Stimulated activated CD4-positive, alpha-beta T cell treated with anti-CD3 and anti-CD28 coated beads, Interleukin-1b, Interleukin-23, amount 100 ng/mL, for 4 hours (primary cell): Measurements from ENCODE around the gene TXNL1.
"Not testable (repeated sequence)": the region's sequence is repeated elsewhere in the genome, so short reads cannot be mapped to it uniquely, and the experiment has no call there.

ENCODE experiments used
- DNase-seq, 2 donors: peaks; one replicate each; pipeline ENCODE4 v3.0.0-alpha.2; 2020; ENCODE audit warnings: low read depth in 2 of 2

The TXNL1 gene

DNA sequence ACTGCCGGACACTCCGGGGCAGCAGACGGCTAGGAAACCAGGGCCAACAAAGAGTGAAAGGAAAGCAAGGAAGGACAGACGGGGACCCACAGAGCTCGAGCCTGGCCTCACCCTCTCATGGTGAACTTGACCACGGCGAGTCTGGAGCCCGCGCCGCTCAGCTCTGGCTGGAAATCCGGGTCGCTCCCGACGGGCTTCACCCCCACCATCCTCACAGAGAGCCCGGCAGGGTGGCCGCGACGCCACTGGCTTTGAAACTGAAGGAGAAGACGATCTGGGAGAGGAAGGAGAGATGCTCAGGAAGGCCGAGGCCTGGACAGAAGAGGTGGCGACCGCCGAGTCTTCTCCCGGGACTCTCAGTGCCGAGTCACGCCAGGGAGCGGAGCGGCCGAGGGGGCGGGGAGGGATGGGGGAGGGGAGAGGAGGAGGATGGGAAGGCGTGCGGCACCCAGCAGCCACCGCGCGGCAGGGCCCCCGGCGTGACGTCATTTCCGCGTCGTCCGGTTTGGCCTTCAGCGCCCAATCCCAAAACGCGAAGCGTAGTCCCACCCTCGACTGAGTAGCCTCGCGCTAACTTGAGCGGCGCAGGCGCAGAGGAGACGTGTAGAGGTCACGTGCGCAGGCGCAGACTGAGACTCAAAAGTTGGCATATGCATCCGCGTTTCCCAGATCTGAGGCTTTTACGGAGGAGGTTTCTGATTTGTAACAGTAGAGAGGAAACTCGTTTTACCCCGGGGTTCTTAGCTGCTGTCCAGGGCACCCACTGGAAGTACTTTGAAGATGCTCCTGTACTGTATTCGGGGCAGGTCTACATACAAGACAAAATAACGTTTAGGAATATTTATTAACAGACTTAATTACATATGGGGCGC, at the start of gene TXNL1:
Gene TXNL1, minus strand, starts transcription at position 361 of the 872 bp plus-strand sequence. Its CDS starts 152 bp downstream, at position 209.
- DNase-seq, result peak; percentile 99

DNA sequence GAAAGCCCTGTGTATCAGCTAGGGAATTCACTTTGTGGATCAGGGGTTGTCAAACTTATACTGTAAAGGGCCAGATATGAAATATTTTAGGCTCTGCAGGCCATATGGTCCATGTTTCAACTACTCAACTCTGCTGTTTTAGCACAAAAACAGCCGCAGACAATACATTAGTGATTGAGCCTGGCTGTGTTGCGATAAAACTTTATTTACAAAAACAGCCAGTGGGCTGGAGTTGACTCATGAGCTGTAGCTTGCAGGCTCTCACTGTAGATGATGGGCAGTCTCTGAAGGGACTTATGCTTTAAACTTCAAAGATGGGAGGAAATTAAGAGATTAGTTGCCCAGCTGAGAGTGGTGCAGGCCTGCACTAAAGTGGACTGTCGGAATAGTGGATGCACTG, 45.9 kb upstream of the TXNL1 start:
- no peak for DNase-seq

DNA sequence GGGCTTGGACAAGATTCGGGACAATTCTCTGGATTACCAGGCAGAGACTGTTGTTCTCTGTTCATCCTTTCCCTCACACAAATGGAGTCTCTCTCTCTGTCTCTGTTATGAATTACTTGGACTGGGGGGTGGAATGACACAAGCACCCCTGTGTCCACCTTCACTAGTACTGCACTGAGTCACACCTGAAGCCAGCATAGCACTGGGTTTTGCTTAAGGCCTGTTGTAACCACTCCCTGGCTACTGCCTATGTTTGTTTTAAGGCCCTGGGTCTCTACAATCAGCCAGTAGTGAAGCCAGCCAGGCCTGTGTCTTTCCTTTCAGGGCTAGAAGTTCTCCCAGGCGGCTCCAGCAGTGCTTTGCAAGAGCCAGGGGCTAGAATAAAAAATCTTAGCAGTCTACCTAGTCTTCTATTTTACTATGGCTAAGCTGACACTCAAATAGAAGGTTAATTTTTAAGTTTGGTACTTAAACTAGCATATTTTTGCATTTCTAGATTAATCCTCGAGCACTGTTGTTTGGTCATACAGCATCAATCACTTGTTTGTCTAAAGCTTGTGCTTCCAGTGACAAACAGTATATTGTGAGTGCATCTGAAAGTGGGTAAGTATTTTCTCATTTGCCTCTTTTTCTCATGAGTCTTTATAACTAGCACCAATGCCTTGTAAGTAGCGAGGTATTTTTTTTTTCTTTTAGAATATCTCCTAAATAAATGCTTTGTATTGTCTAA, 40.6 kb upstream of the TXNL1 start:
- no peak for DNase-seq

DNA sequence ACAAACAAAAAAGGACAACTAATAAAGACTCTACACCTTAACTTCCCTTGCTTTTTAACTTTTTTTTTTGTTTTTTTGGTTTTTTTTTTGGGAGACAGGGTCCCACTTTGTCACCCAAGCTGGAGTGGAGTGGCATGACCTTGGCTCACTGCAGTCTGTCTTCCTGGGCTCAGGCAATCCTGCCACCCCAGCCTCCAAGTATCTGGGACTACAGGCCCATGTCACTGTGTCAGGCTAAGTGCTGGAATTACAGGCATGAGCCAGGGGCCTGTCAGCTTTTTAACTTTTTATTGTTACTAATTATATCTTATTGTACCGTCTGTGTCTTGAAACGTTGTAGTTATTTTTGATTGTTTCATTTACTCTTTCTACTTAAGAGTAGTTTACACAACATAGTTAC, 38.2 kb upstream of the TXNL1 start:
- DNase-seq, result no peak

DNA sequence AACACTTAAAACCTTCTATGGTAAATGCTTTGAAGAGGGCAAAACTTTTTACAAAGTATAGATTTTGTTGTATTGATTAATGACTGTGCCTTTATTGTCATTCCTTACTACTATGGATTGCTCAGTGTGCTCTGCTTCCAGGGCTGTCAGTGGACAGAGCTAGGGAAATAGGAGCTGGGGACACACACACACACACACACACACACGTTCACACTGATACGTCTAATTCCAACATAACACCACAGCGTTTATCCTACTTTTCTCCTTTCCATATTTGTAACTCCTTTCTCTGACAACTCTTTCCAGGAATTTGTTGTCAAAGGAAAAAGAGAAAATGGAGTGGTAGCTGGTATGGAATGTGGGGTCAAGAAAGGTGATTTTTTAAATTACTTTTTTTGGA, 34.6 kb upstream of the TXNL1 start:
- DNase-seq, result no peak

DNA sequence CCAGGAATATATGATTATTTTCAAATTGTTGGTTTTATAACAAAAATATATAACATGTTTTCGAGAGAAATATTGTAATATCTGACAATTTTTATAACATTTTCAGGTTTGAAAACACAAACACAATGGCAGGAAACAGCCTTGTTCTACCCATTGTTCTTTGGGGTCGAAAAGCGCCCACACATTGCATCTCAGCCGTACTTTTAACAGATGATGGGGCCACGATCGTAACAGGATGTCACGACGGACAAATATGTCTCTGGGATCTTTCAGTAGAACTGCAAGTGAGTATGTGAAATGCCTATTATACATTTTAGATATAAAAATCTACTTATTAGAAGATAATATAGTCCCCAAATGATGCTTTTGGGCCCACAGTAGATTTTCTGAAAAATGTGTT, 34.0 kb upstream of the TXNL1 start:
- DNase-seq, result no peak

DNA sequence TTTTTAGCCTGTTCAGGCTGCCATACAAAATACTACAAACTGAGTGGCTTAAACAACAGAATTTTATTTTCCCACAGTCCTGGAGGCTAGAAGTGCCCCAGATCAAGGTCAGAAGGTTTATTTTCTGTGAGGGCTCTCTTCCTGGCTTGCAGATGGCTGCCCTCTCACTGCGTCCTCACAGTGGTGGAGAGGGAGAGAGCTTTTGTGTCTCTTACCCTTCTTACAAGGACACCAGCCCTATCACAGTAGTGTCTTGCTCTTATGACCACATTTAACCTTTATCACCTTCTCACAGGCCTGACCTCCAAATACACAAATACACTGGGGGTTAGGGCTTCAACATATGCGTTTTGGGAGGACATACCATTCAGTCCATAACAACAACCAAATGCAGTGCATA, 24.5 kb upstream of the TXNL1 start:
- DNase-seq, result no peak

DNA sequence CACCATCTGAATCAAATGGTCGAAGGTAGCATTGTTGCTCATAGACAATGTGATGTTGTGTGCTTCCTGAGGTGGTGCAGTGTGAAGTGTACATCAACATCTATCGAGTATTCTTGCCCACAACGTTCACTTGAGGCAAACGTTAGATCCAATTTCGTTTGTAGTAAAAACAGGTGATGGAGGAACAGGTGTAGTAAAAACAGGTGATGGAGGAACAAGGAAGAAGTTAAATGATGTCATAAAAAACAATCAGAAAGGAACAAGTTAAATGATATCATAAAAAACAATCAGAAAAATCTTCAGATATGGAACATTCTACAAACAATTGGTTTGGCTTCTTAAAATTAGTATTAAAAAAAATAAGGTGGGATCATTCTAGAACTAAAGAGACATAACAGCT, 24.1 kb upstream of the TXNL1 start:
- no peak for DNase-seq

DNA sequence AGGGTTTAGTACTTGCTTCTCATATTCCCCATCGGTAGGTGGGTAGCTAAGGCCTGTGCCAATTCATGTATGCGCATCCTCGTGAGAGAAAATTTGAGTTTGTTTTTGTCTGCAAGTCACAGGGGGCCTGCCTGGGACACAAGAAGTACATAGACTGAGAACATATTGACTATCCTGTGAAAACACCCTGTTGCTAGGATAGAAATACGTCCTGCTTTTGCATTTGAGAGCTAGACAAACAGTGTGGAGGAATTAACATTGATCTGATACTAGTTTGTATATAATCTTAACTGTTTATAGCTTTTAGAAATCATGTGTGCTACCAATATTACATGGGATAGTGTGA, 23.6 kb upstream of the TXNL1 start:
- no peak for DNase-seq

DNA sequence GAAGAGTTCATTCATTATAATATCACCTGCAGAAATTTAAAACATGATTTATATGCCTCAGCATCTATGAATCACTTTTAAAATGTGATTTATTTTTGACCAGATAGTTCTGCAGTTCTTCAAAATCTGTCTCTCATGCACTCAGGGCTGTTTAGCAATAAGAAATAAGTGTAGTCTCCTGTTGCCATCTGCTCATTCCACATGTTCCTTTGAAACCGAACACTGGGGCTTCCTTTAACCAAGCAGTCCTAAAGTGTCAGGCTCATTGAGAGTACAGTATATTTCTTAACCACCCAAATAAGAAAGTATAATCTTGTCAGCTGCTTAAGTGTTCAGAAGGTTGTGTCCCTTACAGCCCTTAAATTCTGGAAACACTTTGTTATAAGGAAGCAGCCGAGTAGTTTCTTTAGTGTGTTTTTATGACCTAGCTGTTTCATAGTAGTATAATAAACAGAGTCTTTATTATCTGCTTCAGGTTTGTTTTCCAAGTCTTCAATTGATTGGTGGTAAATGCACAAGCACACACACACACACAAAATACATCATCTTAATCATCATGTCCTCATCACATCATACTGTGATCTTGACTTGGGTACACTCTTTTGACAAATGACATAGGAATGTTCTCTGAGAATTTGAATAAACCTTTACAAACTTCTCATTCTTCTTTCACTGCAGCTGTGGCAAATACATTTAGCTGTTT, 23.1 kb upstream of the TXNL1 start:
- DNase-seq, result no peak

DNA sequence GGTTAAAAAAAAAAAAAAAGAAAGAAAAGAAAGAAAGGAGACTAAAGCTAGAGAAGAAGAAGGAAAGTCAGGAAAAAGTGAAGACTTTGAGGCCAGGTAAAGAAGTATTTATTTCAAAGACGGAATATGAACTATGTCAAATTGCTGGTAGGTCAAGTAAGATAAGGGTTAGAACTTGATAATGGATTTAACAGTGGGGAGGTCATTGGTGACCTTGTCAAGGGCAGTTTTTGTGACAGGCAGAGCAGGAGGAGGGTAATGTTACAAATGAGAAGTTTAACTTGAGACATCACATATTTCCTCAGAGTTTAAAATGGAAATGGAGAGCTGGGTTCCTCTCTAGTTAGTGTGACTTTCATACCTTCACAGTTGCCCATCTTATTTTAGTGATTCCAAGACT, 22.3 kb upstream of the TXNL1 start:
- DNase-seq, result no peak

DNA sequence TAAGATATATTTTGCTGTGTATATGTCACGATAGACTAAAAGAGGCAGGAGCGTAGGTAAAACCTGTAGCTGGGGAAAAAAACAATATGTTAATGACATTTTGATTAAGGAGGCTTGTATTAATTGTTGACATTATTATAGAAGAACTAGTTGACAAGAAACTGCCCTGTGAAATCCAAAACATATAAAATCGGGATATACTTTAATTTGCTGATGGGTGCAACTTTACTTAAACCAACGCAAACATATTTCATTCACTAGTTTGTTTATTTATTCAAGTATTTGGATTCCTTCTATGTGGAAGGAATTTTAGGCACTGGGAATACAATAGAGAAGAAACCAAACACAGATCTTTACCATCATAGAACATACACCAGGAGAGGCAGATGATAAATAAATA, 20.7 kb upstream of the TXNL1 start:
- no peak for DNase-seq

DNA sequence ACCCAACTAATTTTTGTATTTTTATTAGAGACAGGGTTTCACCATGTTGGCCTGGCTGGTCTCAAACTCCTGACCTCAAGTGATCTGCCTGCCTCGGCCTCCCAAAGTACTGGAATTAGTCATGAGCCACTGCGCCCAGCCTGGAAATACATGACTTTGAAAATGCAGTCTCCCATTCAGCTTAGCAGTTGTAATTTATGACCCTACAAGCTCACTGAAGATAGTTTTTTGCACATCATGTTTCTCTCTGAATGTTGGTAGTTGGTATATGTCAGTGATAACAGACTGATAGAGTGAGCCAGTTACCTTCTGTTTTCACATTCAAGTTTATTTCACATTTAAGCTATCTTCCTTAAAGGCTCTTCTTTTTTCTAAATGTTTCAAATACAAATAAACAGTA, 19.9 kb upstream of the TXNL1 start:
- no peak for DNase-seq

DNA sequence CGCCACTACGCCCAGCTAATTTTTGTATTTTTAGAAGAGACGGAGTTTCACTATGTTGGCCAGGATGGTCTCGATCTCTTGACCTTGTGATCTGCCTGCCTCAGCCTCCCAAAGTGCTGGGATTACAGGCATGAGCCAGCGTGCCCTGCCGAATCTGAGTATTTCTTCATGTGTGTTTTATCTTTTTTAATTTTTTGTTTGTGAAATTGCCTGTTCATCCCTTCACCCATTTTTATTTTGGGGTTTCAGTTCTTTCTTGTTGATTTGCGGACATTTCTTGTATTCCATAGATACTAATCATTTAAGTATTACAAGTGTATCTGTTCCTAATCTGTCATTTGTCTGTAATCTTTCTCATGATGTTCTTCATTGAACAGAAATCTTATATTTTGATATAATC, 15.9 kb upstream of the TXNL1 start:
- DNase-seq, result not testable (repeated sequence)

DNA sequence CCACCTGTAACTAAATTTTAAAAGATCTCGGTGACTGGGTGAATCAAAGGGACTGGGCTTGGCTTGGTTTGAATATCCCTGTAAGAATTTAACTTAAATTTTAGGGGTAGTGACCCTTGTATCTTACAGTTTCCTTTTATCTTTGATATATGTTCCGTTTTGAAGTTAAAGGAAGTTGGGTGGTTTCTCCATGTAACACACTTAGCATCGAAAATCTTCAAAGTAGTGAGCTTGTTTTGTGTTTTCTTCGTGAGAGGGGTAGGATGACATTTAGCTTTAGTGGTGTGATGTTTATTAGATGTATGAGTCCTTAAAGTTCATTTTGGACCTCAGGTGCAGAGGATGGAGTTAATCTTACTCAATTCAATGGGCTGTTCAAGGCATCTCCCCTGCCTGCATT, 14.4 kb upstream of the TXNL1 start:
- no peak for DNase-seq

DNA sequence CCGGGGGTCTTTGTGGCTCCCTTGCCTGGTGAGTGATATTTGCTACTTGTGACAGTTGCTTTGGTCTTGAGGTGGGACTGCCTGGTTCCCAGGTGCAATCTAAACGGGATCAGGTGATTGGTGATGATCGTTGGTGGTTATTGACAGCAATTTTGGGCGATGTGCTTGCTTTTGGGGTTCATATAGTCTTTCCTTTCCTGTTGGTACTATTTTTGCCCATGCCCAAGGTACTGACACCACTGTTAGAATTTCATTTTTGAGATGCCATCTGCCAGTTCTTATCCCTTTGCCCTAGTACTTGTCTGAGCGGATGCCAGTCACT, 13.3 kb upstream of the TXNL1 start:
- DNase-seq, result no peak

DNA sequence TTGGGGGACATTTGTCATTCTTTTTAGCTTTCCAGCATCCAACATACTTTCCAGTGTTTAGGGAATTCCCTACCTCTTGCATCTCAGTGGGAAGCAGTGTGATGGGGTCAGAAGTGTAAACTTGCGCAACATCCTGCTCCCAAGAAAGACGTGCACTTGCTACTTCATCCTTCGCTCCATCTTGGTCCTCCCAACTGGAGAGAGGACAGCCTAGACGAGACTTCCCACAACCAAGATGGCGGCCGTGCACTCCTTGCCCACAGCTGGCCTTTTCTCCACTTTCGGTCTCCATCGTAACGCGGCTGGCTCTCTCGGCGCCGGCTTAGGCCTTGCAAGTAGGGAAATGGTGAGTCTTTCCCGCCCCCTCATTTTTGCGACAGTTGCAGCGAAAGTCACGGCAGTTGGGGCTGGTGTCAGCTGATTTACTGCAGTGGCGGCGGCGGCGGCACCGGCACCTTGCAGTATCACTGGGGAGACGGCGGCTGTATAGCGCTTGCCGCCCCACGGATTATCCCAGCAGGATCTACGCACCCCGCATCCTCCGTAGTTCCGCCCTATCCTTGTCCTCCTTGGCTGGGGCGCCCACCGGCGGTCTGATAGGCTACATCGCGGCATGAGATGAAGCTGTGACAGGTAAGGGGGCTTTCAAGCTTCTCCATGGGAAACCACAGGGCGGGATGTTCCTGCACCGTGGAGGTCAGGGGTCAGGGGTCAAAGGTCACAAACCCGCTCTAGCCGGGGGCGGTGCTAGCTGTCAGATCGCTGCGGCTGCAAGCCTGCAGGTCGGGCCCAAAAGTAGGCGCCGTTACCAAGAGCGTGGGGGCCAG, 12.8 kb upstream of the TXNL1 start, which contains the start of gene WDR7:
Gene WDR7, plus strand, starts transcription at position 416 of the 827 bp plus-strand sequence. CDS start 21,157 bp downstream, outside the sequence.
- peak; percentile 85 to 94 for DNase-seq

DNA sequence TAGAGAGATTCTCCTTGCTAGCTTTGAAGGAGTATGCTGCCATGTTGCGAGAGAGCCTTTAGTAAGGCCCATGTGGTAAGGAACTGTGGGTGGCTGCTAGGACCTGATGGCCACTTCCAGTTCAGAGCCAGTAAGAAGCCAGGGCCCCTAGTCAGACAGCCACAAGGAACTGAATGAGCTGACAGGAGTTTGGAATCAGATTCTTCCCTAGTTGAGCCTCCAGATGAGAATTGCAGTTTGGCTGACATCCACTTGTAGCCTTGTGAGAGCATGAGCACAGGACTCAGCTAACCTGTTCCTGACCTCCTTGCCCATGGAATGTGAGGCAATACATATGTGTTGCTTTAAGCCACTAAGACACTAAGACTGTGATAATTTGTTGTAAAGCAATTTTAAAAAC, 11.6 kb upstream of the TXNL1 start:
- no peak for DNase-seq

DNA sequence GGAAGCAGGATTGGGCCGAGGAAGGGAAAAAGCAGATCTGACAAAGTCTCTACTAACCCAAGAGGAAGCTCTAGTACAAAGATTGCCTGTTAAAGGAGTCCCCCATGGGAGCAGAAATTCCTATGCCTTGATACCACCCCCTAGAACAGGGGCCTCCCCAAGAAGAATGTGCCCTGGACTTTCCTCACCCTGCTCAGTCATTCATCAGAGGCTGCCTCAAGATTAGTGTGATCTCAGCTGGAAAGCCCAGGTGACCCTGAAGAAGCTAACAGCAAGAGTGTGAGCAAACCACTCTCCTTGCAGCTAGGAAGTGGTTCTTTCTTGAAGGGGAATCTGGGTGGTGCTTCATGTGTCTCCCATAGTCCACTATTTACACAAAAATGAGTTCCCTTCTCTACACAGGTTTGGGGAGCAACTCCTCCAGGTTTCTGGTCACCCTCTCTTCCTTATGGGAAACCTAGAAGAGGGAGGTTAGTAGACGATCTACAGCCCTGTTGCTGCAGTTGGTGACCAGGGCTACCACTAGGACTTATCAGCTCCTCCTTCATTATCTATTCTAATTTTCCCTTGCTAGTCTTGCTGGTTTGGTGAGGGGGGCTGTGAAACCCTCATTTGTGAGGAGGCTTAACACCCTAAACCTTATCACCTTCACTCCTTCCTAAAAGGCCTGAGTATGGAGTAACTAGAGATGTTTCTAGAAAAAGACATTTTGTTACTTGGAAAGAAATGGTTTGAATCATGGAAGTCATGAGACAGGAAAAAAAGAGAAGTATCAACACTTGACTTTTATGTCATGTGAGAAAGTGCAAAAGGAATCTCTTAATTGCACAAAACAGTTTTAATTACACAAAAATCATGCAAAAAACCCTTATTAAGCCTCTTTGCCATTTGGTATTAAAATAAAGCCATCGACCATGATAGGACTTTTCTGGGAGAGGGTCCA, 9.8 kb upstream of the TXNL1 start:
- no peak for DNase-seq

DNA sequence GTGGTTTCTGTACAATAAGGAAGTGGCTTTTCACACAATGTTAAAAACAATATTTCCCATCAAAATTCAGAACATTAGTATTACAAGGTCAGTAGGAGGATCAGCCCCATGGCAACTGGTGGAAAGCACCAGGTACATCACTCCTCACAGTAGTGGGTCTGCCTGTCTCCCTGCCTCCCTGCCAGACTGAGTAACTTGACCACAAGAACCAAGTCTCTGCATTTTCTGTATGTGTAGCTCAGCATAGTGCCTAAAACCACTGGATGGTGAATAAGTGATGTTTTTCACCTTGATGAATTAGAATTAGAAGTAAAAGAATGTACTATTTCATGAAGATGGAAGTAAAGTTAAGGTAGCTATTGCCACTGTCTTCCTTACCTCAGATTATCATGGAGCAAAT, 8.7 kb upstream of the TXNL1 start:
- no peak for DNase-seq
